Colonic mucosa (tissue), 4 donors: ENCODE data around the gene GHDC. TPM values are rescaled to one million over a fixed set of nuclear protein-coding genes. Genes with fewer than 3 reads are reported as not detected.
"Not testable (repeated sequence)": the region's sequence is repeated elsewhere in the genome, so short reads cannot be mapped to it uniquely, and the experiment has no call there.

ENCODE experiments used
- DNase-seq: peaks from one replicate; pipeline ENCODE4 v3.0.0-alpha.2; 2020
- H3K27ac ChIP-seq: fragments of 200-600 bp; one replicate; pipeline ENCODE4 v1.8.0; 2021
- H3K27me3 ChIP-seq: fragments of 200-600 bp; one replicate; pipeline ENCODE4 v1.8.0; 2021
- H3K36me3 ChIP-seq: fragments of 200-600 bp; one replicate; pipeline ENCODE4 v1.8.0; 2021
- H3K4me1 ChIP-seq: fragments of 200-600 bp; one replicate; pipeline ENCODE4 v1.8.0; 2021; ENCODE audit warnings: mild to moderate bottlenecking
- H3K4me3 ChIP-seq: fragments of 200-600 bp; one replicate; pipeline ENCODE4 v1.8.0; 2021
- H3K9ac ChIP-seq, 2 donors: one replicate each; pipeline ENCODE4 v1.7.0; 2013; ENCODE audit warnings: control low read depth in 2 of 2, low read depth in 2 of 2, low read length in 2 of 2
- H3K9me3 ChIP-seq: fragments of 200-600 bp; one replicate; pipeline ENCODE4 v1.8.0; 2021
- intact Hi-C: fragments of 100-400 bp; cut with DNase I; formaldehyde crosslinking; loops from one replicate; pipeline ENCODE4 v1.14.1; 2022
- total RNA-seq, 2 donors: library from RNA; stranded (reverse); fragmentation: NEBNext Ultra II Directional in 1 of 2; extraction: Animal tissue kit (Norgen Biotek cat#: 25700) in 1 of 2; gene quantifications; one replicate each; pipeline ENCODE4 v1.2.1, GENCODE V29; 2021
- TF ChIP-seq, protein P1 (sequence below): fragments of 200-600 bp; IDR thresholded peaks from one replicate; pipeline ENCODE4 v1.8.0; 2022; ENCODE audit warnings: antibody characterized with exemption, mild to moderate bottlenecking
- donor health status: healthy.
- donor health status: DM: no; HTN: no; CAD: no.
- donor health status: DM: no; HTN: no; CAD: no.

GHDC gene, protein sequence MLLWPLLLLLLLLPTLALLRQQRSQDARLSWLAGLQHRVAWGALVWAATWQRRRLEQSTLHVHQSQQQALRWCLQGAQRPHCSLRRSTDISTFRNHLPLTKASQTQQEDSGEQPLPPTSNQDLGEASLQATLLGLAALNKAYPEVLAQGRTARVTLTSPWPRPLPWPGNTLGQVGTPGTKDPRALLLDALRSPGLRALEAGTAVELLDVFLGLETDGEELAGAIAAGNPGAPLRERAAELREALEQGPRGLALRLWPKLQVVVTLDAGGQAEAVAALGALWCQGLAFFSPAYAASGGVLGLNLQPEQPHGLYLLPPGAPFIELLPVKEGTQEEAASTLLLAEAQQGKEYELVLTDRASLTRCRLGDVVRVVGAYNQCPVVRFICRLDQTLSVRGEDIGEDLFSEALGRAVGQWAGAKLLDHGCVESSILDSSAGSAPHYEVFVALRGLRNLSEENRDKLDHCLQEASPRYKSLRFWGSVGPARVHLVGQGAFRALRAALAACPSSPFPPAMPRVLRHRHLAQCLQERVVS
- total RNA-seq = 10 to 100 TPM; 20.6 to 23.0 TPM

DNA sequence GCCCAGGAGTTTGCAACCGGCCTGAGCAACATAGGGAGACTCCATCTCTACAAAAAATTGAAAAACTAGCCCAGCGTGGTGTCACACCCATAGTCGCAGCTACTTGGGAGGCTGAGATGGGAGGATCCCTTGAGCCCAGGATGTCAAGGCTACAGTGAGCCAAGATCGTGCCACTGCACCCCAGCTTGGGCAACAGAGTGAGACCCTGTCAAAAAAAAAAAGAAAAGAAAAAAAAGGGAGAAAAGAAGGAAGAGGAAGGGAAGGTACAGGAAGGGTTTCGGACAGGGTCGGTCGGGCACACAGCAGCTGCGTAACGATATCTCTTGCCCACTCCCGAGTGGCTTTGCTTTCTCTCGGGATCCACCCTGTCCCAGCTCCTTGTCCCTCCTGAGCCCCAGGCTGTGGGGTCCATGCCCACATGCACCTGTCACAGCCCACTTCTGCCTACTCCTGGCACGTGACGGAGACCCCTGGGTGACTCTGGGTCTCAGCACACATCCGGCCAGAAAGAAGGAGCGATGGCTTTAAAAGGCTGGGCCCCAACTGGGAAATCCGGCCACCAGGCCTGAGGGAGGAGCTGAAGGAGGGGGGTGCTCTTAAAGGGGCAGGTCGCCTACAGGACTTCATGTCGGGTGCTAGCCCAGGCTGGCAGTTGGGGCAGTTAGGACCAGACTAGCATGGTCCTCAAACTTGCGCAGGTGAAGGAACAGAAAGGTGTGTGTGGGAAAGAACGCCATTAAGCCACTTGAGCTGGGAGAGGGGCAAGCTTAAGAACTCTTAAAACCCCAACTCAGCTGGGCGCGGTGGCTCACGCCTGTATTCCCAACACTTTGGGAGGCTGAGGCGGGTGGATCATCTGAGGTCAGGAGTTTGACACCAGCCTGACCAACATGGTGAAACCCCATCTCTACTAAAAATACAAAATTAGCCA is at the start of gene GHDC:
Gene GHDC (minus strand): TSS at position 526 of the 931 bp plus-strand sequence. CDS start 913 bp downstream, outside the sequence.
- intact Hi-C loops = no loop called here
- TF ChIP-seq, protein P1, sequence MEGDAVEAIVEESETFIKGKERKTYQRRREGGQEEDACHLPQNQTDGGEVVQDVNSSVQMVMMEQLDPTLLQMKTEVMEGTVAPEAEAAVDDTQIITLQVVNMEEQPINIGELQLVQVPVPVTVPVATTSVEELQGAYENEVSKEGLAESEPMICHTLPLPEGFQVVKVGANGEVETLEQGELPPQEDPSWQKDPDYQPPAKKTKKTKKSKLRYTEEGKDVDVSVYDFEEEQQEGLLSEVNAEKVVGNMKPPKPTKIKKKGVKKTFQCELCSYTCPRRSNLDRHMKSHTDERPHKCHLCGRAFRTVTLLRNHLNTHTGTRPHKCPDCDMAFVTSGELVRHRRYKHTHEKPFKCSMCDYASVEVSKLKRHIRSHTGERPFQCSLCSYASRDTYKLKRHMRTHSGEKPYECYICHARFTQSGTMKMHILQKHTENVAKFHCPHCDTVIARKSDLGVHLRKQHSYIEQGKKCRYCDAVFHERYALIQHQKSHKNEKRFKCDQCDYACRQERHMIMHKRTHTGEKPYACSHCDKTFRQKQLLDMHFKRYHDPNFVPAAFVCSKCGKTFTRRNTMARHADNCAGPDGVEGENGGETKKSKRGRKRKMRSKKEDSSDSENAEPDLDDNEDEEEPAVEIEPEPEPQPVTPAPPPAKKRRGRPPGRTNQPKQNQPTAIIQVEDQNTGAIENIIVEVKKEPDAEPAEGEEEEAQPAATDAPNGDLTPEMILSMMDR = no peak
- DNase-seq = peak; percentile 95
- peaks cover 4% of the 10 kb centered on the region for H3K4me1 ChIP-seq
- H3K9ac ChIP-seq = peak within 1 kb of the TSS; percentile 76 to 86
- peak within 1 kb of the TSS; percentile 80 for H3K4me3 ChIP-seq
- H3K27me3 ChIP-seq = no peaks in the 10 kb centered on the region
- peak within 1 kb of the TSS; percentile 62 for H3K27ac ChIP-seq
- no peaks in the 10 kb centered on the region for H3K9me3 ChIP-seq
- H3K36me3 ChIP-seq = no peaks in the 10 kb centered on the region

DNA sequence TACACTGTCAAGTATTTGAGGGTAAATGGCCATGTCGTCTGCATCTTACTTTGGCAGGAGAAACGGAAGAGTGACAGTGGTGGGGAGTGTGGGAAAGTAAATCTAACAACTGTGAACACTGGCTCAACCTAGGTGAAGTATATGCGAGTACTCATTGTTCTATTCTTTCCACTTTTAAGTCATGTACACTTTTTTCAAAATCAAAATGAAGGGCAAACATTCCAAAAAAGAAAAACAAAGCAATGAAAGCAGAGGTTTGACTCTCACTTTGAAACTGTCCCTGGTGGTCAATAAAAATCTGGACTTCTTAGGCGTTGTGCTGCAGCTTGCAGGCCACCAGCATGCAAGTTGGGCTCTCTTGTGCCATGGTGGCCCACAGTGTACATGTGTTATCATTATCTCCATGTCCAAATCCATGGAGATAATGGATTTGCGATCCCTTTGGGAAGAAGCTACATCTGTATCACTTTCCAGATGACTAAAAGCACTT is 49.2 kb upstream of the GHDC start:
- Histone ChIP-seq H3K9me3 (no peaks in the 10 kb centered on the region), H3K9ac (no peak overlapping the region), H3K36me3 (no peaks in the 10 kb centered on the region), H3K27me3 (no peaks in the 10 kb centered on the region), H3K4me1 (no peaks in the 10 kb centered on the region), H3K4me3 (no peak overlapping the region), H3K27ac (no peak overlapping the region)
- TF ChIP-seq, protein P1 = no peak
- intact Hi-C loops = no loop called here
- DNase-seq = no peak

DNA sequence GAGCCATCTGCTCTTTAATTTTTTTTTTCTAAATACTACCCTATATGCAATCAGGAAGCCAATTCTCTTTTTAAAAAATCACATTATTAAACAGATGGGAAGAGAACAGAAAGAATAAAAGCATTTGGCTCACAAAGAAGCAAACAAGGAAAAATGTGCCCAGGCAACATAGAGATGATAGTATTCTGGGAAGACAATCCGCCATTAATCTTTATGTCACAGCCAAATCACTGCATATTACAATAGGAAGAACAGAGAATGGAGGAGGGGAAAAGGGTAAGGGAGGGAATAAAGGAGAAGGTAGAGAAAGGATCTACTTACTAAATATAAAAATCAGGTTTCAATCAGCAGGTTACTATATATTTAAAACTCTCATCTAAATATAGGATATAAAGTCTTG is 47.6 kb upstream of the GHDC start:
- Histone ChIP-seq H3K27me3 (no peaks in the 10 kb centered on the region), H3K4me1 (no peaks in the 10 kb centered on the region), H3K27ac (no peak overlapping the region), H3K4me3 (no peak overlapping the region), H3K9me3 (no peaks in the 10 kb centered on the region), H3K36me3 (no peaks in the 10 kb centered on the region), H3K9ac (no peak overlapping the region)
- TF ChIP-seq, protein P1 = no peak
- DNase-seq = no peak
- intact Hi-C loops = no loop called here

DNA sequence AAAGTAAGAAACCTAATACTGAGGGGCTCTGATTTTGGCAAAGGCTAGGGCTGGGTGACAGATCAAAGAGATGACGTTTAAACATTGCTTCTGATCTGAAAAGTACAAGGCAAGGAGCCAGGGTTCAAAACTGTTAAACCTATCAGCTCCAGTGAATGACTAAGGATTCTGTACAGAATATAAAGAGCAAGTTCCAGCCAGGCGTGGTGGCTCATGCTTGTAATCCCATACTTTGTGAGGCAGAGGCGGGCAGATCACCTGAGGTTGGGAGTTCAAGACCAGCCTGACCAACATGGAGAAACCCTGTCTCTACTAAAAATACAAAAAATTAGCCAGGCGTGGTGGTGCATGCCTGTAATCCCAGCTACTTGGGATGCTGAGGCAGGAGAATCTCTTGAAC is 46.6 kb upstream of the GHDC start:
- H3K27me3 ChIP-seq, intact Hi-C loops, DNase-seq, H3K4me1 ChIP-seq, H3K36me3 ChIP-seq, H3K27ac ChIP-seq, H3K9ac ChIP-seq, H3K4me3 ChIP-seq, H3K9me3 ChIP-seq: not testable (repeated sequence)

DNA sequence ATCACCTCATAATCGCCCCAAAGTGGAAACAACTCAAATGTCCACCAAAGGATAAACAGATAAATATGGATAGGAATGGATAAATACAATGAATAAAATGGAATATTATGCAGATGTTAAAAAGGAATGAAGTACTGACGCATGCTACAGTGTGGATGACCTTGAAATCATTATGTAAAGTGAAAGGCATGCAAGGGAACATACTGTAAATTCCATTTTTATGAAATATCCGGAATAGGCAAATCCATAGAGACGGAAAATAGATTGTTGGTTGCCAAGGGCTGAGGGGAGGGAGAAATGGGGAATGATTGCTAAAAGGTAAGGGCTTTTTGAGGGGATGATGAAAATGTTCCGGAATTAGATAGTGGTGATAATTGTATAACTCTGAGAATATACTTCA is 45.9 kb upstream of the GHDC start:
- Histone ChIP-seq H3K4me1 (no peaks in the 10 kb centered on the region), H3K27ac (no peak overlapping the region), H3K9ac (no peak overlapping the region), H3K9me3 (no peaks in the 10 kb centered on the region), H3K27me3 (no peaks in the 10 kb centered on the region), H3K36me3 (no peaks in the 10 kb centered on the region), H3K4me3 (no peak overlapping the region)
- intact Hi-C loops = no loop called here
- no peak for DNase-seq
- TF ChIP-seq, protein P1 = no peak

DNA sequence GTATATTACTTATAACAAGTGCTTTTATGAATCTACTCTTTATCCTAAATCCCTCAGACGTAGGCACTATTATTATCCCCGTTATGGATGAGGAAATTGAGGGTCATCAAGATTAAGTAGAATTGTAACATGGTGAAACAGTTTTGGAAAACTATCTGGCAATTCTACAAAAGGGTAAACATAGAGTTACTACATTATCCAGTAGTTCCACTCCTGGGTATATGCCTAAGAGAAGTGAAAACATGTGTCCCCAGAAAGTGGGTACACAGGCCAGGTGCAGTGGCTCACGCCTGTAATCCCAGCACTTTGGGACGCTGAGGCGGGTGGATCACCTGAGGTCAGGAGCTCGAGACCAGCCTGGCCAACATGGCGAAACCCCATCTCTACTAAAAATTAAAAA is 45.3 kb upstream of the GHDC start:
- H3K27ac ChIP-seq, H3K4me1 ChIP-seq, DNase-seq, intact Hi-C loops, H3K9ac ChIP-seq, H3K27me3 ChIP-seq, H3K4me3 ChIP-seq, H3K9me3 ChIP-seq, H3K36me3 ChIP-seq: not testable (repeated sequence)
